Panc1 (cell line): ENCODE data around the gene HPS6. TPM values are rescaled to one million over a fixed set of nuclear protein-coding genes. Genes with fewer than 3 reads are reported as not detected.

ENCODE experiments used
- ATAC-seq: fragments of 200-7000 bp; cut with Tn5 transposase; 2 replicates; pipeline ENCODE4 v1.9.1; 2020; ENCODE audit warnings: mild to moderate bottlenecking, moderate library complexity
- BruUV-seq: library from RNA; stranded (reverse); fragments of 400-500 nt; replicated peaks from 2 replicates; lab custom pipeline; 2021; lab: Mats Ljungman, UMichigan
- CTCF ChIA-PET: fragments of 300-600 bp; sonication (Branson Sonifier 250); formaldehyde crosslinking; loops from one replicate; lab custom pipeline; 2022; ENCODE audit warnings: antibody characterized with exemption; lab: Charles Lee
- POLR2A ChIA-PET: fragments of 300-600 bp; sonication (Branson Sonifier 250); formaldehyde crosslinking; loops from one replicate; lab custom pipeline; 2022; ENCODE audit warnings: antibody characterized with exemption; lab: Charles Lee
- DNase-seq: peaks from one replicate; pipeline ENCODE4 v3.0.0-alpha.2; 2010; ENCODE audit warnings: low read depth, low spot score
- H3K27ac ChIP-seq: 2 replicates; pipeline ENCODE4 v1.5.1; 2011; ENCODE audit warnings: mild to moderate bottlenecking, low read length, inconsistent platforms
- H3K27me3 ChIP-seq: fragments of 200-500 bp; sonication (Bioruptor generic); 2 replicates; pipeline ENCODE4 v1.6.0; 2014; ENCODE audit warnings: low read length, inconsistent platforms; ENCODE audit not compliant: control insufficient read depth, insufficient read depth
- H3K36me3 ChIP-seq: fragments of 200-500 bp; sonication (Bioruptor generic); 2 replicates; pipeline ENCODE4 v1.5.1; 2014; ENCODE audit warnings: inconsistent platforms, mild to moderate bottlenecking, low read length, moderate library complexity; ENCODE audit not compliant: control insufficient read depth, insufficient read depth
- H3K4me1 ChIP-seq: 2 replicates; pipeline ENCODE4 v1.5.1; 2011; ENCODE audit warnings: inconsistent platforms, mild to moderate bottlenecking, low read length, moderate library complexity; ENCODE audit not compliant: control insufficient read depth, insufficient read depth
- H3K4me3 ChIP-seq, 2 experiments: 2 replicates each; pipeline ENCODE4 v1.5.1; 2011 to 2012; ENCODE audit warnings: low read depth in 2 of 2, low read length in 2 of 2, mild to moderate bottlenecking in 2 of 2, inconsistent platforms in 1 of 2, moderate library complexity in 1 of 2
- H3K9me3 ChIP-seq: fragments of 200-500 bp; sonication (Bioruptor generic); 2 replicates; pipeline ENCODE4 v1.5.1; 2014; ENCODE audit warnings: low read depth, mild to moderate bottlenecking, inconsistent platforms, low read length, moderate library complexity; ENCODE audit not compliant: control insufficient read depth, insufficient read depth
- CTCF ChIP-seq: fragments of 450-650 bp; IDR thresholded peaks from 2 replicates; pipeline ENCODE4 v1.5.1; 2017; ENCODE audit warnings: mild to moderate bottlenecking
- POLR2AphosphoS5 ChIP-seq: IDR thresholded peaks from 2 replicates; pipeline ENCODE4 v1.6.1; 2012; ENCODE audit warnings: mild to moderate bottlenecking, low read depth, low read length, moderate library complexity
- SIN3A ChIP-seq: IDR thresholded peaks from 2 replicates; pipeline ENCODE4 v1.6.1; 2012; ENCODE audit warnings: low read depth, mild to moderate bottlenecking, low read length, moderate library complexity, borderline replicate concordance; ENCODE audit not compliant: insufficient read depth
- TCF7L2 ChIP-seq: IDR thresholded peaks from 2 replicates; pipeline ENCODE4 v1.6.1; 2011; ENCODE audit warnings: mild to moderate bottlenecking, low read depth, low read length, inconsistent platforms
- in situ Hi-C: cut with HindIII; loops from 2 replicates; pipeline ENCODE4 v1.10.0; 2016; ENCODE audit warnings: low sequenced_read_pairs, low pct_unique_long_range_greater_than_20kb
- intact Hi-C: fragments of 100-400 bp; cut with micrococcal nuclease; formaldehyde crosslinking; loops from one replicate; pipeline ENCODE4 v1.10.0; 2022; ENCODE audit not compliant: unreplicated experiment
- total RNA-seq: library from RNA; stranded (reverse); gene quantifications from one replicate; pipeline ENCODE4 v1.2.1, GENCODE V29; 2021; ENCODE audit not compliant: unreplicated experiment
- TF ChIP-seq, protein P1 (sequence below), 2 experiments: IDR thresholded peaks; 2 replicates each; pipeline ENCODE4 v1.6.1; 2011 to 2012; ENCODE audit warnings: low read depth in 2 of 2, control low read depth in 1 of 2, low read length in 1 of 2, mild to moderate bottlenecking in 1 of 2, moderate library complexity in 1 of 2; ENCODE audit not compliant: insufficient read depth in 1 of 2

Gene HPS6
- total RNA-seq, 1 experiment from 2014 or later = 34.5 TPM

DNA sequence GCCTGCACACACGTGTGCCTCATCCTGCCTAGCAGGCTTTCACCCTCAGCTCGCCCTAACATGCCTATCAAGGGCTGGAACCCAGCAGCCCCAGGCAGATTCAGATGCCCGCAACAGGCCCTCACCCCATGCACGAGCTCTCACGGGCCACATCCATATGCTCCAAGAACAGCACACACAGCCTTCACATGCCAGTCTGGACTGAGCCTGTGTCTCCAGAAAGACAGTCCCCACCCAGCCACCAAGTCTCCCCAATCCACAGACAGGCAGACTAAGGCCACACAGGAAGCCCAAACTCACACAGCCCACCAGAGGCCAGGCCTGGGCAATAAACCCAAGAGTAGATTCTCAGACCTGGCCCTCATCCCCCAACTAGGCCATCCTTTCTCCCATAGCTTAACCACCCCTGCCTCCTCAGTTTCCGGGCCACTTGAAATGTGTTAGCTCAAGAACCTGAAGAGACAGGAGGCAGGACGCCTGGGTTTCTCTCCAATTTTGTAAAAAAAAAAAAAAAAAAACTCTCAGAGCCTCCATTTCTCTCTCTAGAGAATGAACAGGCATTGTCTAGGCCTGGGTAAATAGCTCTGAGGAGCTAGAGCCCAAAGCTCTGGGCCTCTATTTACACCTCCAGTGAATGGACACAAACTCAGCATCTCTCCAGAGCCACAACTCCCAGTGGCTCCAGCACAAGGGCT, 48.3 kb downstream of the HPS6 start:
- ChIA-PET POLR2A (no interaction called here), CTCF (interaction anchor here (0.6 to 0.7 kb wide), 5 partner anchors 18 to 225 kb away, joined by 3 to 6 read pairs (median 4); no protein-coding TSS in a partner anchor)
- no peaks in the 10 kb centered on the region for H3K27me3 ChIP-seq
- H3K4me1 ChIP-seq = peaks cover 54% of the 10 kb centered on the region
- TSS peak; percentile 45 for BruUV-seq
- DNase-seq (no peak), ATAC-seq (peak; percentile 11; the same call in 1 of the 2 replicates)
- intact Hi-C loops (no loop called here), in situ Hi-C loops (no loop called here)
- TF ChIP-seq, protein P1, sequence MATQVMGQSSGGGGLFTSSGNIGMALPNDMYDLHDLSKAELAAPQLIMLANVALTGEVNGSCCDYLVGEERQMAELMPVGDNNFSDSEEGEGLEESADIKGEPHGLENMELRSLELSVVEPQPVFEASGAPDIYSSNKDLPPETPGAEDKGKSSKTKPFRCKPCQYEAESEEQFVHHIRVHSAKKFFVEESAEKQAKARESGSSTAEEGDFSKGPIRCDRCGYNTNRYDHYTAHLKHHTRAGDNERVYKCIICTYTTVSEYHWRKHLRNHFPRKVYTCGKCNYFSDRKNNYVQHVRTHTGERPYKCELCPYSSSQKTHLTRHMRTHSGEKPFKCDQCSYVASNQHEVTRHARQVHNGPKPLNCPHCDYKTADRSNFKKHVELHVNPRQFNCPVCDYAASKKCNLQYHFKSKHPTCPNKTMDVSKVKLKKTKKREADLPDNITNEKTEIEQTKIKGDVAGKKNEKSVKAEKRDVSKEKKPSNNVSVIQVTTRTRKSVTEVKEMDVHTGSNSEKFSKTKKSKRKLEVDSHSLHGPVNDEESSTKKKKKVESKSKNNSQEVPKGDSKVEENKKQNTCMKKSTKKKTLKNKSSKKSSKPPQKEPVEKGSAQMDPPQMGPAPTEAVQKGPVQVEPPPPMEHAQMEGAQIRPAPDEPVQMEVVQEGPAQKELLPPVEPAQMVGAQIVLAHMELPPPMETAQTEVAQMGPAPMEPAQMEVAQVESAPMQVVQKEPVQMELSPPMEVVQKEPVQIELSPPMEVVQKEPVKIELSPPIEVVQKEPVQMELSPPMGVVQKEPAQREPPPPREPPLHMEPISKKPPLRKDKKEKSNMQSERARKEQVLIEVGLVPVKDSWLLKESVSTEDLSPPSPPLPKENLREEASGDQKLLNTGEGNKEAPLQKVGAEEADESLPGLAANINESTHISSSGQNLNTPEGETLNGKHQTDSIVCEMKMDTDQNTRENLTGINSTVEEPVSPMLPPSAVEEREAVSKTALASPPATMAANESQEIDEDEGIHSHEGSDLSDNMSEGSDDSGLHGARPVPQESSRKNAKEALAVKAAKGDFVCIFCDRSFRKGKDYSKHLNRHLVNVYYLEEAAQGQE (IDR thresholded peaks at IDR 0.05; ENCODE audit: insufficient read depth in 1 of 2, low read depth in 2 of 2, low read length in 1 of 2) = no peak
- no peak for TF ChIP-seq POLR2AphosphoS5
- H3K27ac ChIP-seq = peak overlapping the region; percentile 81
- H3K4me3 ChIP-seq = peak overlapping the region; percentile 74 to 84
- no peaks in the 10 kb centered on the region for H3K9me3 ChIP-seq
- peaks cover 31% of the 10 kb centered on the region for H3K36me3 ChIP-seq

- ChIA-PET CTCF (interaction anchor here (0.6 to 0.7 kb wide), 4 partner anchors 18 to 226 kb away, joined by 3 to 6 read pairs (median 4); no protein-coding TSS in a partner anchor), POLR2A (no interaction called here)
- in situ Hi-C loops = no loop called here
- peaks cover 23% of the 10 kb centered on the region for H3K36me3 ChIP-seq
- no TSS peak for BruUV-seq
- ATAC-seq (peak; percentile 14), DNase-seq (no peak)
- TF ChIP-seq, protein P1 (IDR thresholded peaks at IDR 0.05; ENCODE audit: insufficient read depth in 1 of 2, low read depth in 2 of 2, low read length in 1 of 2) = no peak
- no peak for TF ChIP-seq CTCF
- no peak for TF ChIP-seq TCF7L2
- TF ChIP-seq POLR2AphosphoS5 = no peak
- TF ChIP-seq SIN3A = no peak
- peak overlapping the region; percentile 85 for H3K27ac ChIP-seq
- H3K4me1 ChIP-seq = peaks cover 60% of the 10 kb centered on the region
- H3K27me3 ChIP-seq = no peaks in the 10 kb centered on the region
- no peaks in the 10 kb centered on the region for H3K9me3 ChIP-seq
- intact Hi-C loops = no loop called here
- peak overlapping the region; percentile 74 to 84 for H3K4me3 ChIP-seq
Observed at GRCh38 chr10:102113956-102114857, 49.1 kb downstream of the HPS6 start.
